GM21717 (cell line): ENCODE data around the gene GARS1.

ENCODE experiments used
- ATAC-seq: cut with Tn5 transposase; IDR thresholded peaks from one replicate; pipeline ENCODE4 v1.9.1; 2021; ENCODE audit warnings: mild to moderate bottlenecking, moderate library complexity; ENCODE audit not compliant: unreplicated experiment

The GARS1 gene

GRCh38 chr7:30652698-30653641 is 58.3 kb downstream of the GARS1 start:
- no peak for ATAC-seq

GRCh38 chr7:30654296-30655090 is 59.8 kb downstream of the GARS1 start:
- no peak for ATAC-seq

GRCh38 chr7:30655096-30655970 is 60.7 kb downstream of the GARS1 start:
- no peak for ATAC-seq

- no peak for ATAC-seq
Observed at GRCh38 chr7:30656006-30656957, 61.6 kb downstream of the GARS1 start.

- ATAC-seq: no peak
Observed at GRCh38 chr7:30657131-30657530, 62.5 kb downstream of the GARS1 start.

- ATAC-seq: no peak
Observed at GRCh38 chr7:30658479-30659074, 63.9 kb downstream of the GARS1 start.

- no peak for ATAC-seq
Observed at GRCh38 chr7:30659312-30659711, 64.6 kb downstream of the GARS1 start.

GRCh38 chr7:30660331-30661255 is 65.9 kb downstream of the GARS1 start:
- ATAC-seq: no peak

- ATAC-seq: no peak
Observed at GRCh38 chr7:30661926-30662325, 67.2 kb downstream of the GARS1 start.

GRCh38 chr7:30662431-30662939 is 67.8 kb downstream of the GARS1 start:
- no peak for ATAC-seq

- ATAC-seq: no peak
Observed at GRCh38 chr7:30663414-30663813, 68.7 kb downstream of the GARS1 start.

GRCh38 chr7:30664184-30664885 is 69.7 kb downstream of the GARS1 start:
- no peak for ATAC-seq

GRCh38 chr7:30665043-30665442 is 70.4 kb downstream of the GARS1 start:
- ATAC-seq: no peak

GRCh38 chr7:30665449-30665848 is 70.8 kb downstream of the GARS1 start:
- no peak for ATAC-seq

- no peak for ATAC-seq
Observed at GRCh38 chr7:30667172-30667571, 72.5 kb downstream of the GARS1 start.

- ATAC-seq: no peak
Observed at GRCh38 chr7:30668102-30668501, 73.4 kb downstream of the GARS1 start.

- ATAC-seq: no peak
Observed at GRCh38 chr7:30671793-30672465, 77.3 kb downstream of the GARS1 start.
